Trophoblast cell (in vitro differentiated cells and primary cell): ENCODE results near the gene ATXN1.
"Not testable (repeated sequence)": the region's sequence is repeated elsewhere in the genome, so short reads cannot be mapped to it uniquely, and the experiment has no call there.

Source experiments
- DNase-seq, 2 donors: peaks; one replicate each; pipeline ENCODE4 v3.0.0-alpha.2; 2016
- H2AFZ ChIP-seq: 2 replicates; pipeline ENCODE4 v1.6.1; 2013; ENCODE audit warnings: low read length, moderate library complexity, mild to moderate bottlenecking; ENCODE audit not compliant: insufficient read depth, poor library complexity
- H2AK5ac ChIP-seq: 2 replicates; pipeline ENCODE4 v1.6.1; 2013; ENCODE audit warnings: mild to moderate bottlenecking, low read length
- H2BK120ac ChIP-seq: 2 replicates; pipeline ENCODE4 v1.6.1; 2013; ENCODE audit warnings: low read length, mild to moderate bottlenecking, moderate library complexity; ENCODE audit not compliant: insufficient read depth, poor library complexity
- H2BK12ac ChIP-seq: 2 replicates; pipeline ENCODE4 v1.6.1; 2013; ENCODE audit warnings: mild to moderate bottlenecking, low read length, moderate library complexity
- H2BK5ac ChIP-seq: 2 replicates; pipeline ENCODE4 v1.6.1; 2013; ENCODE audit warnings: low read length, low read depth, moderate library complexity, mild to moderate bottlenecking; ENCODE audit not compliant: poor library complexity
- H3K14ac ChIP-seq: 2 replicates; pipeline ENCODE4 v1.6.1; 2013; ENCODE audit warnings: mild to moderate bottlenecking, low read length
- H3K18ac ChIP-seq: 2 replicates; pipeline ENCODE4 v1.6.1; 2013; ENCODE audit warnings: mild to moderate bottlenecking, low read length
- H3K23ac ChIP-seq: 2 replicates; pipeline ENCODE4 v1.6.1; 2013; ENCODE audit warnings: low read length
- H3K27ac ChIP-seq: 2 replicates; pipeline ENCODE4 v1.5.1; 2013; ENCODE audit warnings: low read depth, mild to moderate bottlenecking, inconsistent platforms, low read length, moderate library complexity
- H3K27me3 ChIP-seq: 2 replicates; pipeline ENCODE4 v1.6.1; 2013; ENCODE audit warnings: inconsistent platforms, mild to moderate bottlenecking, low read length, moderate library complexity; ENCODE audit not compliant: insufficient read depth
- H3K36me3 ChIP-seq, 2 experiments: 1 replicate in 1 of 2; 2 replicates in 1 of 2; pipeline ENCODE4 v1.6.1; 2013; ENCODE audit warnings: low read length in 2 of 2, mild to moderate bottlenecking in 2 of 2, moderate library complexity in 1 of 2; ENCODE audit not compliant: insufficient read depth in 2 of 2, control insufficient read depth in 1 of 2
- H3K4ac ChIP-seq: 2 replicates; pipeline ENCODE4 v1.6.1; 2013; ENCODE audit warnings: low read depth, mild to moderate bottlenecking, low read length, moderate library complexity
- H3K4me1 ChIP-seq, 2 experiments: 1 replicate in 1 of 2; 2 replicates in 1 of 2; pipeline ENCODE4 v1.6.1; 2013; ENCODE audit warnings: low read length in 2 of 2, mild to moderate bottlenecking in 2 of 2, moderate library complexity in 1 of 2; ENCODE audit not compliant: insufficient read depth in 2 of 2, control insufficient read depth in 1 of 2
- H3K4me2 ChIP-seq: 2 replicates; pipeline ENCODE4 v1.6.1; 2013; ENCODE audit warnings: inconsistent platforms, mild to moderate bottlenecking, low read length, moderate library complexity
- H3K4me3 ChIP-seq: 2 replicates; pipeline ENCODE4 v1.5.1; 2013; ENCODE audit warnings: mild to moderate bottlenecking, low read depth, low read length, inconsistent platforms
- H3K79me1 ChIP-seq: one replicate; pipeline ENCODE4 v1.6.1; 2013; ENCODE audit warnings: low read length
- H3K79me2 ChIP-seq: 2 replicates; pipeline ENCODE4 v1.6.1; 2013; ENCODE audit warnings: low read length, mild to moderate bottlenecking; ENCODE audit not compliant: control insufficient read depth, insufficient read depth, poor library complexity
- H3K9ac ChIP-seq: 2 replicates; pipeline ENCODE4 v1.6.1; 2013; ENCODE audit warnings: mild to moderate bottlenecking, low read length
- H3K9me3 ChIP-seq: 2 replicates; pipeline ENCODE4 v1.6.1; 2013; ENCODE audit warnings: low read depth, mild to moderate bottlenecking, control low read depth, inconsistent platforms, low read length; ENCODE audit not compliant: insufficient read depth
- H4K12ac ChIP-seq: 2 replicates; pipeline ENCODE4 v1.6.1; 2013; ENCODE audit warnings: low read depth, mild to moderate bottlenecking, low read length, moderate library complexity
- H4K8ac ChIP-seq: 2 replicates; pipeline ENCODE4 v1.6.1; 2013; ENCODE audit warnings: low read depth, mild to moderate bottlenecking, low read length, moderate library complexity
- H4K91ac ChIP-seq: one replicate; pipeline ENCODE4 v1.6.1; 2013; ENCODE audit warnings: low read depth, mild to moderate bottlenecking, low read length, moderate library complexity
- whole genome bisulfite sequencing: extraction: QIAGEN DNeasy Blood & Tissue Kit; methylation state at CpG from one replicate; pipeline ENCODE4 v1.1.7; 2013; ENCODE audit warnings: missing lambda C conversion rate; ENCODE audit not compliant: insufficient read length, insufficient coverage; ENCODE audit errors: extremely low coverage; 5-methylcytosine and 5-hydroxymethylcytosine counted together

ATXN1 gene

DNA sequence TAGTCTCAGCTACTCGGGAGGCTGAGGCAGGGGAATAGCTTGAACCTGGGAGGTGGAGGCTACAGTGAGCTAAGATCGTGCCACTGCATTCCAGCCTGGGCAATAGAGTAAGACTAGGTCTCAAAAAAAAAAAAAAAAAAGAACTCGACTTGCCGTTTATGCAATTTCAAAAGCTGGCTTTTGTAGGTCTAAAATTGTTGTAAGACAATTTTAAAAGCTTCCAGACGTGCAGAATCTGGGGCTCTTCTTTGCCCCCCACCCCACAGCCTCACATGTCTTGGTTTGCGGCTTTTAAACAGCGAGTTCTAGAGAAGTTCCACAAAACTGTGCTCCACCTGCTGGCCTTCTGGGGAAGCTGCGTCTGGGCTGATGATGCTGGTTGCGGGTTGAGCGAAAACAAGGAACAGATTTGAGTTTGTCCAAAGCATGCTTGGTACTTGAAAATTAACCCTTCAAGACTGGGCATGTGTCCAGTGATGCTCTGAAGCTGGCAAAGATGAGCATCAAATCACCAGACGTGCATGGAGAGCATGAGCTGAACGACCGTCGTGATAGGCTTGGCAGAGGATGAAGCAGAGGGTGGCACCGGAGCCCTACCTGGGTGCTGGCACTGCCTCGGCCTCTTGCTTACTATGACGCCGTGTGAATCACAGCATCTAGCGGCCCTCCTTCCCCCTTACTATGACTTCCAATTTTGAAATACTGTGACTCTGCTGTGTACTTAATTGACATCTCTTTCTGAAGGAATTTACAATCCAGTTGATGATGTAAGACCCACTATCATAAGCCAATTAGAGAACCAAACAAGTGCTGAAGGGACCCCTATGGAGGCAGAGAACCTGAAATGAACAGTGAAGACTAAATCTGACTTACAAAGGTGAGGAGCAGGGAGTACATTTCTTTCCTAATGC, 351.5 kb downstream of the ATXN1 start:
- Histone ChIP-seq H3K4ac (no peak overlapping the region), H3K9me3 (no peaks in the 10 kb centered on the region), H3K14ac (no peak overlapping the region), H2AFZ (no peak overlapping the region), H3K4me1 (peaks cover 0 to 5% of the 10 kb centered on the region in 2 experiments), H3K4me3 (no peak overlapping the region), H3K18ac (no peak overlapping the region), H2AK5ac (no peak overlapping the region), H3K9ac (no peak overlapping the region), H3K79me2 (no peaks in the 10 kb centered on the region), H2BK12ac (peak overlapping the region; percentile 7), H3K36me3 (no peaks in the 10 kb centered on the region), H3K27me3 (no peaks in the 10 kb centered on the region), H2BK120ac (no peak overlapping the region), H3K4me2 (no peak overlapping the region), H3K23ac (no peak overlapping the region), H3K27ac (no peak overlapping the region), H3K79me1 (peaks cover 4% of the 10 kb centered on the region), H4K12ac (no peak overlapping the region), H2BK5ac (no peak overlapping the region), H4K91ac (no peak overlapping the region), H4K8ac (no peak overlapping the region)
- DNase-seq, result peak; percentile 69 to 83
- WGBS, result no CpG with 5 or more reads among the region's 19 CpGs

DNA sequence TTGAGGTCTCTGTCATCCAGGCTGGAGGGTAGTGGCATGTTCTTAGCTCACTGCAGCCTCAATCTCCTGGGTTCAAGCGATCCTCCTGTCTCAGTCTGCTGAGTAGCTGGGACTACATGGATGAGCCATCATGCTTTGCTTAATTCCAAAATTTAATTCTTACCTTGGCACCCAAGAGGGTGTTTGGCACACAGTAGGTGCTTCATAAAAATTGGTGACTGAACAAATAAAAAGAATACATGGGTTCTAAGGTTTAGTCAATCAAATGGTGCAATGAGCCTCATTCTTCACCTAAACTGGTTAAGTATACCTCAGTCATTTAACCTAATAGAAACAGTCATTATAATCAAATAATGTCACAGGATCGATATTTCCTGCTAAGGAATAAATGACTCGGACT, 352.5 kb downstream of the ATXN1 start:
- no peak overlapping the region for H3K4me3 ChIP-seq
- no peaks in the 10 kb centered on the region for H3K27me3 ChIP-seq
- WGBS, result no CpG with 5 or more reads among the region's 3 CpGs
- no peak overlapping the region for H3K23ac ChIP-seq
- H3K4me1 ChIP-seq, result peaks cover 5 to 11% of the 10 kb centered on the region in 2 experiments
- no peak overlapping the region for H2BK12ac ChIP-seq
- H3K14ac ChIP-seq, result no peak overlapping the region
- H3K4me2 ChIP-seq, result no peak overlapping the region
- no peak overlapping the region for H3K9ac ChIP-seq
- H4K8ac ChIP-seq, result no peak overlapping the region
- no peak overlapping the region for H2BK120ac ChIP-seq
- H3K18ac ChIP-seq, result no peak overlapping the region
- H4K12ac ChIP-seq, result no peak overlapping the region
- no peak overlapping the region for H2AFZ ChIP-seq
- no peaks in the 10 kb centered on the region for H3K9me3 ChIP-seq
- H3K4ac ChIP-seq, result no peak overlapping the region
- no peak overlapping the region for H2AK5ac ChIP-seq
- H3K79me1 ChIP-seq, result peaks cover 8% of the 10 kb centered on the region
- no peaks in the 10 kb centered on the region for H3K79me2 ChIP-seq
- no peak overlapping the region for H3K27ac ChIP-seq
- H3K36me3 ChIP-seq, result no peaks in the 10 kb centered on the region
- H2BK5ac ChIP-seq, result no peak overlapping the region
- peak overlapping the region; percentile 32 for H4K91ac ChIP-seq
- no peak for DNase-seq

DNA sequence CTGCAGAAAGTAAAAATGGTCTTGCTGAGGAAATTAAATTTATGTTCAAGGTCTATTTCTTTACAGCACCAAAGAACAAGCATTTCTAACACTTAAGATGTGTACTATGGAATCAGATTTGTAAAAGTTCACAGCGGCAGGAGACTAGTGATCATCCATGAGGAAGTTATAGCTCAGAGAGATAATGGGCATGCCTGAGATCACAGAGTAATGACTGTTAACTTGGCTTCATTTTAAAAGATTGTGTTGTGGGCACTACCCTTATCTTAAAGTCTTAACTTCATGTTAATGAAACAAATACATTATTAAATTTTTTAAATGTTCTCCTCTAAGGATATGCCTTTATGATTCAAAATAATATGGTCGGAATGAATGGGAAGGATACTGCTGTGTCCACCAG, 354.3 kb downstream of the ATXN1 start:
- no peaks in the 10 kb centered on the region for H3K36me3 ChIP-seq
- no peaks in the 10 kb centered on the region for H3K9me3 ChIP-seq
- no peak overlapping the region for H4K12ac ChIP-seq
- H2AFZ ChIP-seq, result no peak overlapping the region
- H4K8ac ChIP-seq, result no peak overlapping the region
- no peak overlapping the region for H2AK5ac ChIP-seq
- no peak overlapping the region for H2BK5ac ChIP-seq
- peaks cover 15% of the 10 kb centered on the region for H3K79me1 ChIP-seq
- no peak overlapping the region for H3K18ac ChIP-seq
- DNase-seq, result peak in 1 of 2 donors; percentile 53
- peaks cover 11 to 20% of the 10 kb centered on the region in 2 experiments for H3K4me1 ChIP-seq
- no CpG with 5 or more reads among the region's 2 CpGs for WGBS
- H3K9ac ChIP-seq, result no peak overlapping the region
- no peak overlapping the region for H2BK120ac ChIP-seq
- H3K4me2 ChIP-seq, result no peak overlapping the region
- H3K4ac ChIP-seq, result no peak overlapping the region
- no peak overlapping the region for H3K4me3 ChIP-seq
- no peak overlapping the region for H3K27ac ChIP-seq
- H3K27me3 ChIP-seq, result no peaks in the 10 kb centered on the region
- no peak overlapping the region for H3K14ac ChIP-seq
- H3K23ac ChIP-seq, result no peak overlapping the region
- H3K79me2 ChIP-seq, result no peaks in the 10 kb centered on the region
- no peak overlapping the region for H2BK12ac ChIP-seq
- H4K91ac ChIP-seq, result no peak overlapping the region

DNA sequence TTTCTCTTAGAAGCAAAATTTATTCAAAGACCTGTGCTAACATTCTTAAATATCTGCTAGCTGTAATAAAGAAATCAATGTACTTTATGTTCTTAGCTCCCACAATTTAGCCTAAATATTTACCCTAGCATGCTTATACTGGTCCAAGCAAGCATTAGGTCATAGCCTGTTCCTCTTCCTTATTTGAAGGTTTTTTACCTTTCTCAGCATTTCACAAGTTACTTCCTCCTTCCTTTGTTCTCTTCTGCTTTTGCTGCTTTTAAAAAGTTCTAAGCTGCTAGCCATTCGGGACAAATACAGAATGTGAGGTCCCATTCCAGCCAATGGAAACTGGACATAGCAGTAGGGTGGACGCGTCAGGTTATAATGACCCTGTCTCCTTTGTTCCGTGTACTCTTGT, 354.7 kb downstream of the ATXN1 start:
- H3K4me2 ChIP-seq, H3K36me3 ChIP-seq, H3K27ac ChIP-seq, H3K9ac ChIP-seq, H3K4ac ChIP-seq, H3K23ac ChIP-seq, H2AK5ac ChIP-seq, H2AFZ ChIP-seq, H3K14ac ChIP-seq, H4K8ac ChIP-seq, H3K4me3 ChIP-seq, H3K79me2 ChIP-seq, H2BK120ac ChIP-seq, H2BK5ac ChIP-seq, H3K18ac ChIP-seq, H2BK12ac ChIP-seq, H3K9me3 ChIP-seq, H4K91ac ChIP-seq, DNase-seq, H4K12ac ChIP-seq, H3K27me3 ChIP-seq: not testable (repeated sequence)
- WGBS, result no CpG with 5 or more reads among the region's 4 CpGs
- Histone ChIP-seq H3K4me1 (peaks cover 11 to 20% of the 10 kb centered on the region in 2 experiments), H3K79me1 (peaks cover 17% of the 10 kb centered on the region)
